ENCODE measurements around the gene FGF14.

DNA sequence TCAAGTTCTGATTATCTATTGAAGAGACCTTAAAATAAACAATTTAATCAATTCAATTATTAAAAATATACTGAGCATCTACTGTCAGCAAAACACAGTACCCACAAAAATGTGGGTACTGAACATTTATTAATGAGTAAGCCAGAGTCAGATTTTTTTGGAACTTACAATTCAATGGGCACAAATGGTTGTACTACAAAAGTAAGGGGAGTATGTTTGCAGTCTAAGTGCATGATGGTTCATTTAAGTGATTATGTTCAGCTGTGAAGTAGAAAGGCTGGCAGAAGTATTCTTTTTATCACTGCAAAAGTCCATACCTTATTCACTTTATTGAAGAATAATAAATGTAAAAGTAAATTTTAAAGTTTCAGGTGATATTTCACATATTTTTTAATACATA is 27.6 kb downstream of the FGF14 start:
- TF ChIP-seq, protein P1, sequence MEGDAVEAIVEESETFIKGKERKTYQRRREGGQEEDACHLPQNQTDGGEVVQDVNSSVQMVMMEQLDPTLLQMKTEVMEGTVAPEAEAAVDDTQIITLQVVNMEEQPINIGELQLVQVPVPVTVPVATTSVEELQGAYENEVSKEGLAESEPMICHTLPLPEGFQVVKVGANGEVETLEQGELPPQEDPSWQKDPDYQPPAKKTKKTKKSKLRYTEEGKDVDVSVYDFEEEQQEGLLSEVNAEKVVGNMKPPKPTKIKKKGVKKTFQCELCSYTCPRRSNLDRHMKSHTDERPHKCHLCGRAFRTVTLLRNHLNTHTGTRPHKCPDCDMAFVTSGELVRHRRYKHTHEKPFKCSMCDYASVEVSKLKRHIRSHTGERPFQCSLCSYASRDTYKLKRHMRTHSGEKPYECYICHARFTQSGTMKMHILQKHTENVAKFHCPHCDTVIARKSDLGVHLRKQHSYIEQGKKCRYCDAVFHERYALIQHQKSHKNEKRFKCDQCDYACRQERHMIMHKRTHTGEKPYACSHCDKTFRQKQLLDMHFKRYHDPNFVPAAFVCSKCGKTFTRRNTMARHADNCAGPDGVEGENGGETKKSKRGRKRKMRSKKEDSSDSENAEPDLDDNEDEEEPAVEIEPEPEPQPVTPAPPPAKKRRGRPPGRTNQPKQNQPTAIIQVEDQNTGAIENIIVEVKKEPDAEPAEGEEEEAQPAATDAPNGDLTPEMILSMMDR (IDR thresholded peaks at IDR 0.05) = no peak
- no peak for TF ChIP-seq POLR2A (IDR thresholded peaks at IDR 0.05)
